Skeletal muscle satellite cell (primary cell): ENCODE measurements around the gene PRSS22.

Source experiments
- H3K27me3 ChIP-seq: 2 replicates; pipeline ENCODE4 v1.7.0; 2013; ENCODE audit warnings: low read length; ENCODE audit not compliant: control insufficient read depth, insufficient read depth
- H3K36me3 ChIP-seq: 2 replicates; pipeline ENCODE4 v1.7.0; 2013; ENCODE audit warnings: mild to moderate bottlenecking, control low read depth, low read length; ENCODE audit not compliant: insufficient read depth
- H3K4me1 ChIP-seq: 2 replicates; pipeline ENCODE4 v1.7.0; 2013; ENCODE audit warnings: low read length; ENCODE audit not compliant: control insufficient read depth, insufficient read depth
- H3K4me2 ChIP-seq: 2 replicates; pipeline ENCODE4 v1.7.0; 2013; ENCODE audit warnings: mild to moderate bottlenecking, low read length
- H3K4me3 ChIP-seq: 2 replicates; pipeline ENCODE4 v1.7.0; 2013; ENCODE audit warnings: low read length
- H3K9ac ChIP-seq: 2 replicates; pipeline ENCODE4 v1.7.0; 2013; ENCODE audit warnings: mild to moderate bottlenecking, low read depth, low read length, moderate library complexity
- H3K9me3 ChIP-seq: replicated peaks from 2 replicates; pipeline ENCODE4 v1.7.0; 2013; ENCODE audit warnings: mild to moderate bottlenecking, control low read depth, low read length

PRSS22 gene

DNA sequence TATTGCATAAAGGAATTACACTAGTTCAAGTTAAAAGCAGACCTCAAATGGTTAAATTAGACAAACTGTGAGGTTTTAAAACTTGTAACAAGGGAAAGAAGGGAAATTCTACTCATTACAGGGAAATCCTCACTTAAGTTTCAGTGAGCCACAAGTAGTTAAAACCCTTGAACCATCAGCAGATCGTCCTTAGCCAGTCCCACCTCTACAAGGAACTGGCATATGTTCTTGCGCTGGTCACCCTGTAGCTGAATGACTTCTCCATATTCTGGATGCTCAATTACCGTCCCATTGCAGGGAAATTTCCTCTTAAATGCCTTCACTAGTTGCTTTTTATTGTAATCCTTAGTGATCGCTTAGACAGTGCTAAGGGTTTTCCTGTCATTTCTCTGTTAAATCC lies 35.5 kb downstream of the PRSS22 start:
- no peaks in the 10 kb centered on the region for H3K4me1 ChIP-seq
- peaks cover 60% of the 10 kb centered on the region for H3K27me3 ChIP-seq
- no peaks in the 10 kb centered on the region for H3K36me3 ChIP-seq
- no peak overlapping the region for H3K4me3 ChIP-seq
- no peak overlapping the region for H3K9ac ChIP-seq
- no peak overlapping the region for H3K4me2 ChIP-seq
- H3K9me3 ChIP-seq = no peaks in the 10 kb centered on the region

DNA sequence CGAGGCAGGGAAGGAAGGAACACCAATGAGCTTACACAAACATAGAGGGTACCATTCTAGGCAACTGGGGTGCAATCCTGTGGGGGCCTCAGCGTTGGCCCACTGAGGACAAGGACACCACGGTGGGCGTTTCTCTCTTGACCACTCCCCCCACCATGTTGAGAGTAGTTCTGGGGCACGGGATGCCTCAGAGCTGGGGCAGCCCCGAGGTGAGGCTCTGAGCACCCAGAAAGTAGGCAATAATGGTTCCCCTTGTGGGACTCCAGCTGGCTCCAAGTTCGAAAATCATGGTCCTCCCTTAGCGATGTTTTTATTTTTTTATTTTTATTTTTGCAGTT lies 35.8 kb downstream of the PRSS22 start:
- no peaks in the 10 kb centered on the region for H3K36me3 ChIP-seq
- no peak overlapping the region for H3K4me2 ChIP-seq
- no peak overlapping the region for H3K4me3 ChIP-seq
- H3K27me3 ChIP-seq = peaks cover 57% of the 10 kb centered on the region
- no peaks in the 10 kb centered on the region for H3K4me1 ChIP-seq
- no peak overlapping the region for H3K9ac ChIP-seq
- no peaks in the 10 kb centered on the region for H3K9me3 ChIP-seq

DNA sequence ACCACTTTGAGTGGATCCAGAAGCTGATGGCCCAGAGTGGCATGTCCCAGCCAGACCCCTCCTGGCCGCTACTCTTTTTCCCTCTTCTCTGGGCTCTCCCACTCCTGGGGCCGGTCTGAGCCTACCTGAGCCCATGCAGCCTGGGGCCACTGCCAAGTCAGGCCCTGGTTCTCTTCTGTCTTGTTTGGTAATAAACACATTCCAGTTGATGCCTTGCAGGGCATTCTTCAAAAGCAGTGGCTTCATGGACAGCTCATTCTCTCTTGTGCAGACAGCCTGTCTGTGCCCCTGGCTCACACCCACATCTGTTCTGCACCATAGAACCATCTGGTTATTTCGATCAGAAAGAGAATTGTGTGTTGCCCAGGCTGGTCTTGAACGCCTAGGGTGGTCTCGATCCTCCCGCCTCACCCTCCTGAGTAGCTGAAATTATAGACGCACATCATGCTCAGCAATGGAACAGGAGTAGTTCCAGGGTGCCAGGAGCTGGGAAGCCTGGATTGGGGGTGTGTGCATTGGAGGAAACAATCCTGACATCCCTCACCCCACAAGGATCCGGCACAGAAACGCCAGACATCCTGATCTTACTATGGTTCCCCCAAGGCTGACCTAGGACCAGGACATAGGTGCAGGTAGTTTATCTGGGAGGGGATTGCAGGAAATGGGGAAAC lies 36.3 kb downstream of the PRSS22 start:
- H3K27me3 ChIP-seq = peaks cover 53% of the 10 kb centered on the region
- H3K9ac ChIP-seq = no peak overlapping the region
- no peaks in the 10 kb centered on the region for H3K9me3 ChIP-seq
- no peak overlapping the region for H3K4me3 ChIP-seq
- no peaks in the 10 kb centered on the region for H3K36me3 ChIP-seq
- no peaks in the 10 kb centered on the region for H3K4me1 ChIP-seq
- no peak overlapping the region for H3K4me2 ChIP-seq

DNA sequence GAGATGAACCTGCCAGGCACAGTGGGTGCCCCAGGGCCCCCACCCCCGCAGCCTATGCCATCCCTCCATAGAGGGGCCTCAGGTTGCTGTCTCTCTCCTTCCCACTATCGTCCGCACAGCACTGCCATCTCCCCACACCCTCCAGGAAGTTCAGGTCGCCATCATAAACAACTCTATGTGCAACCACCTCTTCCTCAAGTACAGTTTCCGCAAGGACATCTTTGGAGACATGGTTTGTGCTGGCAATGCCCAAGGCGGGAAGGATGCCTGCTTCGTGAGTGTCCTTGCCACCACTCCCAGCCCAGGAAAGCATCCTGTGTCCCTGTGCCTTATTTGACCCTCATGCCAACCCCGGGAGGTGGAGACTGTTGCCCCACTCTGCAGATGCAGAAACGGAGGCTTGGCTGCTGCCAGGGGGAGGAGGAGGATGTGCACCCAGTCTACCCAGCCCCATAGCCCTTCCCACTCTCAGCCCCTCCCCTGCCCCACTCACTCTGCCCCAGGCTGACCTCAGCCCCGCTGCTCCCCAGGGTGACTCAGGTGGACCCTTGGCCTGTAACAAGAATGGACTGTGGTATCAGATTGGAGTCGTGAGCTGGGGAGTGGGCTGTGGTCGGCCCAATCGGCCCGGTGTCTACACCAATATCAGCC lies 37.0 kb downstream of the PRSS22 start:
- peaks cover 47% of the 10 kb centered on the region for H3K27me3 ChIP-seq
- H3K9me3 ChIP-seq = no peaks in the 10 kb centered on the region
- H3K4me3 ChIP-seq = no peak overlapping the region
- no peaks in the 10 kb centered on the region for H3K36me3 ChIP-seq
- no peak overlapping the region for H3K4me2 ChIP-seq
- no peaks in the 10 kb centered on the region for H3K4me1 ChIP-seq
- H3K9ac ChIP-seq = no peak overlapping the region

DNA sequence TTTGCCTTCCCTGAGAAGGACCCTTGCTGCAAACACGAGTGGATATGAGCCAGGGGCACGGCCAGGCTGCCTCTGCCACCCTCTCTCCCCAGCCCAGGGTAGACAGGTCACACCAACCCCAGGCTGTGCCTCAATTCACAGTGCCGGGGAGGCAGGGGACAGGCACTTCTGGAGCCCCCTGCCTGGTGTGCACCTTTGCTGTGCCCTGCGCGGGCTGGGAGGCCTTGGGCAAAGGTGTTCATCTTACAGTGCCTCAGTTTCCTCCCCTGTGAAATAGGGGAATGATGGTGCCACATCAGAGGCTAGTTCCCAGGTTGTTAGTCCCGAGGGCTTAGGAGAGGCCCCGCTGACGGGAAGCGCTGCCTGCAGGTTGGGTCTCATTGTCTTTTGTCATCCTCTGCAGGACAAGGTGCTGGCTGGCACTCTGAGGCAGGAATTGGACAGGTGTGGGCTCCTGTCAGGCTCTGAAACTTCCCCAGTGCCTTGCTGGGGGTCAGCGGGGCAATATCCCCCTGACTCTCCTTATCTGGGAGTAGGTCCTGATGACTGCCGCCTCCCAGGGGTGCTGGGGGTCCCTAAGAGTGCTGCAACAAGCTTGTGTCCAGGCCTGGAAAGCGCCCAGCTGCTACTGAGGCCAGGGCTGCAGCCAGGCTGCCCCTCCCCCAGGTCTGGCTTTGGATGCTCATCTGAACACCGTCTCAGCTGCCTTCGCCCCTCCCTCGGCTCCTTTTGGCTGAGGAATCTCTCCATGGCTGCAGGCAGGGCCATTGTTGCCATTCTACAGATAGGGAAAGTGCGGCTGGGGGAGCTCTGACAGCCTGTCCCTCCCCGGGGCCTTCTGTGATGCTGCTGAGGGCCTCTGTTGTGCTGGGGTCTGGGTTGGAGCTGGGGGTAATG lies 37.8 kb downstream of the PRSS22 start:
- Histone ChIP-seq H3K4me1 (no peaks in the 10 kb centered on the region), H3K4me2 (no peak overlapping the region), H3K9me3 (no peaks in the 10 kb centered on the region), H3K27me3 (peaks cover 51% of the 10 kb centered on the region), H3K4me3 (no peak overlapping the region), H3K9ac (no peak overlapping the region), H3K36me3 (no peaks in the 10 kb centered on the region)

DNA sequence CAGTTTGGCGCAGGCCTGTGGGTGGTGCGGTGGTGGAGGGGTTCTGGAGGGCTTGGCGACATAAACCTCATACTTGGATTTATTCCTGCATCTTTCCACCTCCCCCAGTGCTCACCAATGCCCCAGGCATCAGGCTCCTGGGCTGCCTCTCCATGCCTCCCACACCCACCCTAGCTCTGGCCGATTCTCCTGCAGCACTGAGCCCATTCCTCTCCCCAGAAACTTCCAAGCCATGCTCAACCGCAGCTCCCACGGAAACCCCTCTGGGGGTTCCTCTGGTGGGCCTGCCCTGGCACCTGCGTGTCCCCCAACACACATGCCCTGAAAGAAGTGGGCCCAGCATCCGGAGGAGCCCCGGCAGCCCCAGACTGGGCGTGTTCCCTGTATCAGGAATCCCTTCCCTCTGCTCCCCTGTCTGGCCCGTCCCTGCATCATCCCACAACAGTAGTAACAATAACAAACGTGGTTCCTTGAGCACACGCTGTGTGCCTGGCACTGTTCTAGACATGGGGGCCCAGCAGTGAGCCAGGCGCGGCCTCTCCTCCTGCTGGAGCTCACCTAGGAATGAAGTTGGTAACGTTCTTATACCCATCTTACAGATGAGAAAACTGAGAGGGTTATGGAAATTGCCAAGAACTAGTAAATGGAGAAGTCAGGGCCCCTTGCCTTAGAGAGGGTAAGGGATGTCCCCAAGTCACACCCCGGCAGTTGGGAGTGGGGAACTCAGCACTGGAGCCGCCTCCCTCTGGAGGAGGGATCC lies 38.6 kb downstream of the PRSS22 start:
- Histone ChIP-seq H3K4me2 (no peak overlapping the region), H3K27me3 (peaks cover 55% of the 10 kb centered on the region), H3K4me3 (no peak overlapping the region)

DNA sequence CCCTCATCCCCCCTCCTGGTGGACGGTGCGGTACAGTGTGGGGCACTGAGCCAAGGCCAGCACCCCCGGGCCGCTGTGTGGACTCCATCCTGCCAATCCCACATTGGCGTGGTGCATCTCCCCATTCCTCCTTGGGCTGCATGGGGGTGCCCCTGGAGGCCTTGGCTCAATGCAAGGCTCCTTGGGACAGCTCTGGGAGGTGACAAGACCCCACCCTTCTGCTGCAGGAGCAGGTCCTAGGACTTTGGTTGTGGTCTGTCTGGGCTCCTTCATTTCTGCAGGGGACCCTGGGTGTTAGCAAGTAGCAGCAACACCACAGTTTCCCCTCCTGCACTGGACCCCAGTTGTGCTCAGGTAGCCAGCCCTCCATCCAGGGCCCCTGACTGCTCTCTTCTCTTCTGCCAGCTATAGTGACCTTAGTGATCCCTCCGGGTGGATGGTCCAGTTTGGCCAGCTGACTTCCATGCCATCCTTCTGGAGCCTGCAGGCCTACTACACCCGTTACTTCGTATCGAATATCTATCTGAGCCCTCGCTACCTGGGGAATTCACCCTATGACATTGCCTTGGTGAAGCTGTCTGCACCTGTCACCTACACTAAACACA lies 39.6 kb downstream of the PRSS22 start:
- no peak overlapping the region for H3K4me3 ChIP-seq
- H3K36me3 ChIP-seq = no peaks in the 10 kb centered on the region
- no peak overlapping the region for H3K9ac ChIP-seq
- H3K9me3 ChIP-seq = no peaks in the 10 kb centered on the region
- H3K27me3 ChIP-seq = peaks cover 58% of the 10 kb centered on the region
- no peaks in the 10 kb centered on the region for H3K4me1 ChIP-seq
- H3K4me2 ChIP-seq = no peak overlapping the region

More for the DNA sequence above, 38.6 kb downstream of the PRSS22 start:
- Histone ChIP-seq H3K9ac (no peak overlapping the region), H3K9me3 (no peaks in the 10 kb centered on the region), H3K4me1 (no peaks in the 10 kb centered on the region), H3K36me3 (no peaks in the 10 kb centered on the region)

DNA sequence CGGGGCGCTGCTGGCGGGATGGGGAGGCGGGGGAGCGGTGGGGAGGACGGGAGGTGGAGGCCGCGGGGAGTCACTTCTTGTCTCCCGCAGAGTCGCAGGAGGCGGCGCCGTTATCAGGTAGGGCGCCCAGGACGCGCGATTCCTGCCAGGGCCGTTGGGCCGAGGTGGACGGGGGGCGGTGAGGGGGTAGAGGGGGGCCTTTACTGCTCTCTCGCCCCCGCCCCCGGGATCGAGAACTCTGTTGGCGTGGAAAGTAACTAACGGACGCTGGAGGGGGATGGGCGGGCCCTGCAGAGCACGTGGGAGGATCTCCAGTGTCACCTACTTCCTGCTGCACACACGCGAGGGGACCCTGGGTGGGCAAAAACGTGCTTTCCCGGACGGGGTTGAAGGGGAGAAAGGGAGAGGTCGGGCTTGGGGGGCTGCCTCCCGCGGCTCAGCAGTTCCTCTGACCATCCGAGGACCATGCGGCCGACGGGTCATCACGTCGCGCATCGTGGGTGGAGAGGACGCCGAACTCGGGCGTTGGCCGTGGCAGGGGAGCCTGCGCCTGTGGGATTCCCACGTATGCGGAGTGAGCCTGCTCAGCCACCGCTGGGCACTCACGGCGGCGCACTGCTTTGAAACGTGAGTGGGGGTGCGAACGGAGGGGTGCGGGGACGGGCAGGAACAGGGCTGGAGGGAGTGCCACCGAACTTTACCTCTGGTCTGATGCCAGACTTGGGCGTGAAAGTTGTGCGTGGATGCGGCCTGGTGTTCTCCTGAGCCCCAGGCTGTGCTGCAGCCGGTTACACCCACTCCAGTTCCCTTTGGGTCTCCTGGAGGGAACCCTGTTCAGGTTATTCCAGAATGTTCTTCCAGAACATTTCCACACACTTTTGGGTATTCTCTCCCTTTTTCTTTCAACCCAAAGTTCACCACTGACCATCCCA lies 40.4 kb downstream of the PRSS22 start:
- Histone ChIP-seq H3K9ac (no peak overlapping the region), H3K36me3 (no peaks in the 10 kb centered on the region), H3K4me2 (no peak overlapping the region), H3K4me1 (no peaks in the 10 kb centered on the region), H3K27me3 (peaks cover 57% of the 10 kb centered on the region), H3K9me3 (no peaks in the 10 kb centered on the region), H3K4me3 (no peak overlapping the region)

DNA sequence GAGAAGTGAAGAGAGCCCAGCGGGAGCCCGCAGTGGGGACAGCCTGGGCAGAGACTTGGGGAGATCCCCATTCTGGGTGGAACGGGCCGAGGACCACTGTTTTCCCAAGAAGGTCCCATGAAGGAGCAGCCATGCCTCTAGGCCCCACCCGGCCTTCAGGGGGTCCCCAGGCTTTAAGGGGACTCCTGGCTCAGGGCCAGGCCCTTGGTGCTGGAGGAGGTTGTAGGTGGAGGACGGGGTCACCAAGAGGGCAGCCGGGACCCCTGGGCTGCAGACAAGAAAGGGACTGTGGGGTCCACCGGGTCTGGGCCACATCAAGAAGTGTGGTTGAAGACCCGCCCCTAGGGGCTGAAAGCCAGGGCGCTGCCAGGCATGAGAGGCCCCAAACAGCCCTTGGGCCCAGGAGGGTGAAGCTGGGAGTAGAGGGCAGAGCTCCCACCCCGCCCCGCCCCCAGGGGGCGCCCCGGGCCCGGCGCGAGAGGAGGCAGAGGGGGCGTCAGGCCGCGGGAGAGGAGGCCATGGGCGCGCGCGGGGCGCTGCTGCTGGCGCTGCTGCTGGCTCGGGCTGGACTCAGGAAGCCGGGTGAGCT lies 41.1 kb downstream of the PRSS22 start, which contains the start of gene PRSS21:
Gene PRSS21, plus strand, starts transcription at position 487 of the 589 bp plus-strand sequence. Its CDS starts 32 bp downstream, at position 519.
- H3K9ac ChIP-seq = no peak within 1 kb of the TSS
- no peak within 1 kb of the TSS for H3K4me3 ChIP-seq

DNA sequence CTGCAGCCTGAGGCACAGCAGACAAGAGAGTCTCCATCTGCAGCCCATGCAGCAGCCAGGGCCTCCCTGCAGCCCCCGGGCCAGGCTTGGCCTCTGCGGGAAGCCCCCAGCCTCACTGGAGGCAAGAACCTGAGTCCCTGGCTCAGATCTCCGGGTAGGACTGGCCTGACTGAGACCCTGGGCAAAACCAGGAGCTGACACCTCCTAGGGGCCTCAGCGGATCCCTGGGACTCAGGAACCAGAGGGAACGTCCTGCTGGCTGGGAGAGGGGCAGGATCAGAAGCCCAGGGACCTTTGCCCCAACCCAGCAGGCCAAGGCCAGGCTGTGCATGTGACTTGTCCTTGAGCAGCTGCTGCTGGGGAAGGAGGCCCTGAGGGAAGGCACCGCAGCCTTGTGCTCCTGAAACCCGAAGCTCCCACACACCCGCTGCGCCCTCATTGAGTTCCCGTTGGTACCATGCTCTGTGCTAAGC lies 42.6 kb downstream of the PRSS22 start:
- H3K9me3 ChIP-seq = no peaks in the 10 kb centered on the region
- no peak overlapping the region for H3K4me3 ChIP-seq
- peaks cover 56% of the 10 kb centered on the region for H3K27me3 ChIP-seq
- no peak overlapping the region for H3K9ac ChIP-seq
- no peak overlapping the region for H3K4me2 ChIP-seq
- no peaks in the 10 kb centered on the region for H3K4me1 ChIP-seq
- no peaks in the 10 kb centered on the region for H3K36me3 ChIP-seq

More for the DNA sequence above, 41.1 kb downstream of the PRSS22 start, which contains the start of gene PRSS21:
- Histone ChIP-seq H3K27me3 (peaks cover 55% of the 10 kb centered on the region), H3K9me3 (no peaks in the 10 kb centered on the region), H3K4me1 (no peaks in the 10 kb centered on the region), H3K4me2 (no peak within 1 kb of the TSS), H3K36me3 (no peaks in the 10 kb centered on the region)
